IPS-18c (cell line): ENCODE data around the gene ENO1.

Experiments used
- H3K4me3 ChIP-seq: 2 replicates; pipeline ENCODE4 v1.7.0; 2013; ENCODE audit warnings: low read depth, mild to moderate bottlenecking, low read length, moderate library complexity; ENCODE audit not compliant: insufficient read depth
- H3K9me3 ChIP-seq: one replicate; pipeline ENCODE4 v1.6.1; 2013; ENCODE audit warnings: mild to moderate bottlenecking, low read length, moderate library complexity; ENCODE audit not compliant: control insufficient read depth, insufficient read depth

The ENO1 gene

GRCh38 chr1:8876087-8876486, 2.4 kb downstream of the ENO1 start:
- Histone ChIP-seq H3K9me3 (no peaks in the 10 kb centered on the region), H3K4me3 (peak overlapping the region; percentile 29; the same call in 1 of the 2 replicates)

GRCh38 chr1:8875216-8875861, 3.1 kb downstream of the ENO1 start:
- no peak overlapping the region; the same call in none of the 2 replicates for H3K4me3 ChIP-seq
- no peaks in the 10 kb centered on the region for H3K9me3 ChIP-seq

- peak overlapping the region; percentile 10; the same call in 1 of the 2 replicates for H3K4me3 ChIP-seq
Observed at GRCh38 chr1:8874230-8875201, 4.0 kb downstream of the ENO1 start.

GRCh38 chr1:8873506-8874229, 4.8 kb downstream of the ENO1 start:
- no peaks in the 10 kb centered on the region for H3K9me3 ChIP-seq
- H3K4me3 ChIP-seq: 0 out of 2 replicates have a peak overlapping the region, but pooled peaks have one; percentile 10

More at GRCh38 chr1:8874230-8875201, 4.0 kb downstream of the ENO1 start:
- no peaks in the 10 kb centered on the region for H3K9me3 ChIP-seq

GRCh38 chr1:8873001-8873400, 5.5 kb downstream of the ENO1 start:
- H3K4me3 ChIP-seq: peak overlapping the region; percentile 26; the same call in 1 of the 2 replicates
- H3K9me3 ChIP-seq: no peaks in the 10 kb centered on the region

- no peaks in the 10 kb centered on the region for H3K9me3 ChIP-seq
- H3K4me3 ChIP-seq: no peak overlapping the region
Observed at GRCh38 chr1:8871965-8872399, 6.5 kb downstream of the ENO1 start.

DNA sequence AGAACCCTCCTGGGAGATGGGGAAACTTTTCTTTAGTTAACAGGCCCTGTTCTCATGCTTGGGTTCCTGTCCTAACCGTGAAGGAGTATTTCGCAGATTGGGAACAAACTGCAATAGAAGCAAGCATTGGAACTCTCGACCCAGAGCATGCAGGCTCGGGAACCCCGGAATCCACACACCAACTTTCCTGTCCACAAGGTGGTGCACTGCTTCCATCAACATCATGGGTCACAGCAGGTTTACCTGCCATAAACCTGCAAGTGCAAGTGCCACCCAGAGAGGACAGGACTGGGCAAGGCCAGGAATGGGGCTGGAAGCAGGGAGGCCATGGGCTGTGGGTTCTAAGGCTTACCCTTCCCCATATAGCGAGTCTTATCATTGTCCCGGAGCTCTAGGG, 6.9 kb downstream of the ENO1 start:
- Histone ChIP-seq H3K9me3 (no peaks in the 10 kb centered on the region), H3K4me3 (no peak overlapping the region)

- no peak overlapping the region for H3K4me3 ChIP-seq
- no peaks in the 10 kb centered on the region for H3K9me3 ChIP-seq
Observed at GRCh38 chr1:8870616-8871538, 7.6 kb downstream of the ENO1 start.

DNA sequence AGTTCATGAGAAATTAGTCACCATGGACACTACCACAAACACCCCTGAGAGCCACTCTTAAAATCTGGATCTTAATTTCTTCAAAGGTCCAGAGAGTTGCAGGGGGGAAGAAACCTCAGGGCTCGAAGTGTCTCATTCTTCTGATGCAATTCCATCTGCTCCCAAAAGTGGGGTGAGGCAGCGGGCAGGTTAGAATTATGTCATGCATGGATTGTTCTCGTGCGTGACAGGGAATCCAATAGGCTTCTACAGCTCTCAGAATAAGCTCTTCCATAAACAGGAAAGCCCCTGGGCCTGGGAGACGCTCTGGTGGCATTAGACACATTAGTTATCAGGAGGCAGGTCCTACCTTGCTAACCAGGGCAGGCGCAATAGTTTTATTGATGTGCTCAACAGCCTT, 8.4 kb downstream of the ENO1 start:
- H3K9me3 ChIP-seq: no peaks in the 10 kb centered on the region
- H3K4me3 ChIP-seq: no peak overlapping the region

- Histone ChIP-seq H3K4me3 (no peak overlapping the region), H3K9me3 (no peaks in the 10 kb centered on the region)
Observed at GRCh38 chr1:8867878-8868567, 10.5 kb downstream of the ENO1 start.

GRCh38 chr1:8866792-8867415, 11.6 kb downstream of the ENO1 start:
- no peak overlapping the region for H3K4me3 ChIP-seq

DNA sequence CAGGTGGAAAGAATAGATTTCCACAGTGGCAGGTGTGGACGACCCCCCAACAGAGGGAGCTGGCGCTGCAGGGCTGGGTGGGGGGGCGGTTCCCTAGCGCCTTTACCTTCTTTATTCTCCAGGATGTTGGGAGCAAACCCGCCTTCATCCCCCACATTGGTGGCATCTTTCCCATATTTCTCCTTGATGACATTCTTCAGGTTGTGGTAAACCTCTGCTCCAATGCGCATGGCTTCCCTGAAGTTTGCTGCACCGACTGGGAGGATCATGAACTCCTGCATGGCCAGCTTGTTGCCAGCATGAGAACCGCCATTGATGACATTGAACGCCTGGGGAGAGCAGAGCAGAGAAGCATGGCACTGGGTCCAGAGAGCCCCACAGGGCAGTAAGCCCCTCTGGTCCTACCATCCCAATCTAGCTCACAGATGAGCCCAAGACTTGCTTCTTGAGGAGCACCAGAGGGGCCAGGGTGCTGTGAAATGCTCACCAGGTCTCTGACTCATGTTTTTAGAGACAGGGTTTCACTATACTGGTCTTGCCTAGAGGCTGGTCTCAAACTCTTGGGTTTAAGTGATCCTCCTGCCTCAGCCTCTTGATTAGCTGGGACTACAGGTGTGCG, 12.2 kb downstream of the ENO1 start:
- no peak overlapping the region for H3K4me3 ChIP-seq
- H3K9me3 ChIP-seq: no peaks in the 10 kb centered on the region

More at GRCh38 chr1:8866792-8867415, 11.6 kb downstream of the ENO1 start:
- no peaks in the 10 kb centered on the region for H3K9me3 ChIP-seq

DNA sequence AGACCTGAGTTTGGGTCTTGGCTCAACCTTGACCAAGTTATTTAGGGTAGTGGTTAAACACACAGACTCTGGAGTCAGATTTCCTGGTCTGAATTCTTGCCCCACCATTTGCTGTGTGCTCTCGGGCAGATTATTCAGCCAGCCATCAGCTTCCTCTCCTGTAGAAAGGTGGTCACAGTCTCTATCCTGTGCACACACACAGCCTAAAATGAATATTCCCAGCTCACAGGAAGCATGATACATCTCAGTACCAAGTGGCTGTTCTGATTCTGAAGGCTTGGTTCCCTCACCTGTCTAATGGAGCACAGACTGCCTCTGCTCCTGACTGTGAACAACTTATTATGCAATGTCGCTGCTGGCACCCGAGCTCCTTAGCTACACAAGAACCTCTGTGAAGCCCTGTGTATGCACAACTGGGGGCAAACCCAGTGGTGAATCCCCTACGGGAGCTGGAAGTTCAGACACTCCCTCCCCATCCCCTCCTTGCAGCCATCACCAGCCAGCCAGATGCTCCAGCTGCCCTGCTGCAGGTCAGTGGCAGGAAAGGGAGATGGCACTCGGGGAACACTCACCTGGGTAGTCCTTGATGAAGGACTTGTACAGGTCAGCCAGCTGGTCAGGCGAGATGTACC, 13.7 kb downstream of the ENO1 start:
- Histone ChIP-seq H3K9me3 (no peaks in the 10 kb centered on the region), H3K4me3 (no peak overlapping the region)

GRCh38 chr1:8863794-8864233, 14.7 kb downstream of the ENO1 start:
- H3K9me3 ChIP-seq: no peaks in the 10 kb centered on the region
- H3K4me3 ChIP-seq: no peak overlapping the region

GRCh38 chr1:8863138-8863537, 15.3 kb downstream of the ENO1 start:
- Histone ChIP-seq H3K9me3 (no peaks in the 10 kb centered on the region), H3K4me3 (no peak overlapping the region)
